ENCODE results near the gene FRY.

FRY gene

GRCh38 chr13:32302461-32302860, 270.9 kb downstream of the FRY start:
- no peak for DNase-seq (ENCODE audit: low spot score)
- no peak for TF ChIP-seq CTCF (IDR thresholded peaks at IDR 0.05)
- no peak overlapping the region for H3K4me3 ChIP-seq
- no peak overlapping the region for H3K27ac ChIP-seq

GRCh38 chr13:32305646-32306045, 274.1 kb downstream of the FRY start:
- Histone ChIP-seq H3K27ac (no peak overlapping the region), H3K4me3 (no peak overlapping the region)
- no peak for DNase-seq (ENCODE audit: low spot score)
- no peak for TF ChIP-seq CTCF (IDR thresholded peaks at IDR 0.05)

- TF ChIP-seq CTCF (IDR thresholded peaks at IDR 0.05), result no peak
- peak overlapping the region in 1 of 2 donors; percentile 17 for H3K27ac ChIP-seq
- DNase-seq (ENCODE audit: low spot score), result no peak
- peak overlapping the region; percentile 49 for H3K4me3 ChIP-seq
These were observed 277.9 kb downstream of the FRY start for GRCh38 chr13:32309312-32310133.

- TF ChIP-seq CTCF (IDR thresholded peaks at IDR 0.05), result peak; percentile 68
- Histone ChIP-seq H3K27ac (peak overlapping the region in 1 of 2 donors; percentile 17), H3K4me3 (peak overlapping the region; percentile 49)
- DNase-seq (ENCODE audit: low spot score), result no peak
These were observed 278.6 kb downstream of the FRY start for GRCh38 chr13:32310134-32310706.

GRCh38 chr13:32311188-32311897, 279.8 kb downstream of the FRY start:
- no peak for DNase-seq (ENCODE audit: low spot score)
- no peak overlapping the region for H3K27ac ChIP-seq
- H3K4me3 ChIP-seq, result no peak overlapping the region
- TF ChIP-seq CTCF (IDR thresholded peaks at IDR 0.05), result no peak

GRCh38 chr13:32314271-32315237, 283.0 kb downstream of the FRY start:
- Histone ChIP-seq H3K27ac (peak overlapping the region; percentile 94 to 99), H3K4me3 (peak overlapping the region; percentile 88)
- no peak for DNase-seq (ENCODE audit: low spot score)
- no peak for TF ChIP-seq CTCF (IDR thresholded peaks at IDR 0.05)
